Measurements from ENCODE around the gene NUPR1. TPM values are rescaled to one million over a fixed set of nuclear protein-coding genes. Genes with fewer than 3 reads are reported as not detected.

Gene NUPR1
- total and polyA plus RNA-seq, 2 experiments from 2014 or later, result 22.3 to 321 TPM

DNA sequence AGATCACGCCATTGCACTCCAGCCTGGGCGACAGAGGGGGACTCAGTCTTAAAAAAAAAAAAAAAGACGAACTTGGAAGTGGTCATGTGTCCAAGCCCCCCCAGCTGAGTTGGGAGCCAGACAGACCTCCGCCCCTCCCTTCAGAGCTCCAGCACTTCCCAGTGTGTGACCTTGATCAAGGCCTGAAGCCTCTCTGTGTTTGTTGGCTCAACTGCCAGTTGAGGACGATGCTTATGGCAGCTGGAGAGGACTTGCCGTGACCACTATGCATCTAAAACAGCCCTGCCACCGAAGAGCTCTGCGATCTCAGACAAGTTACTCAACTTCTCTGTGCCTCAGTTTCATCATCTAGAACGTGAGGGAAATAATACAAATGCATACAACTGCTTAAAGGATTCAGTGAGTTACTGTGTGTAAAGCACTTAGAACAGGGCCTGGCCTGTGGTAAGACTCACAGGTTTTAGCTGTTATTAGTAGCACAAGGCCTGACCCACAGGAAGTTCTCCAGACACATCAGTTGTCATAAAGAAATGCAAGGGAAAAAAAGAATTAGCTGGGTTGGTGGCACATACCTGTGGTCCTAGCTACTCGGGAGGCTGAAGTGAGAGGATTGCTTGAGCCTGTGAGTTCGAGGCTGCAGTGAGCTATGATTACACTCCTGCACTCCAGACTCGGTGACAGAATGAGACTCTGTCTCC, 25.1 kb downstream of the NUPR1 start:
- WGBS, 2 experiments (ENCODE audit: low coverage in 1 of 2, low lambda C conversion rate in 2 of 2, missing lambda C conversion rate in 2 of 2), result 65 to 70% methylated on average over 9 to 12 of the region's 12 CpGs
- TF ChIP-seq EZH2phosphoT487 (IDR thresholded peaks at IDR 0.05; ENCODE audit: insufficient read depth, low read depth), result no peak
- TF ChIP-seq EZH2 (IDR thresholded peaks at IDR 0.05; ENCODE audit: insufficient read depth, poor library complexity, severe bottlenecking), result no peak
- no peaks in the 10 kb centered on the region for H3K9me3 ChIP-seq (ENCODE audit: low read depth)
- H4K20me1 ChIP-seq (ENCODE audit: insufficient read depth), result no peaks in the 10 kb centered on the region
- H3K79me2 ChIP-seq (ENCODE audit: insufficient read depth), result no peaks in the 10 kb centered on the region
- H3K9me2 ChIP-seq (ENCODE audit: insufficient read depth), result no peaks in the 10 kb centered on the region
- no peak overlapping the region for H3K27ac ChIP-seq
- H3K27me3 ChIP-seq (replicated peaks; ENCODE audit: insufficient read depth), result no peaks in the 10 kb centered on the region
- in situ Hi-C loops (cut with MboI), result no loop called here
- no peaks in the 10 kb centered on the region for H3F3A ChIP-seq (ENCODE audit: insufficient read depth)
- H3K4me3 ChIP-seq, result no peak overlapping the region
- H3K9ac ChIP-seq, result no peak overlapping the region
- DNase-seq, result no peak
- 0 out of 2 replicates have a peak overlapping the region, but pooled peaks have one; percentile 19 for H2AFZ ChIP-seq
- H3K36me3 ChIP-seq (ENCODE audit: low read depth), result no peaks in the 10 kb centered on the region
- H3K4me1 ChIP-seq (ENCODE audit: insufficient read depth), result no peaks in the 10 kb centered on the region
- H3K4me2 ChIP-seq (ENCODE audit: unreplicated experiment), result no peak overlapping the region

GRCh38 chr16:28511801-28512789, 26.7 kb downstream of the NUPR1 start:
- H3K36me3 ChIP-seq (ENCODE audit: low read depth), result no peaks in the 10 kb centered on the region
- H2AFZ ChIP-seq, result no peak overlapping the region
- H3F3A ChIP-seq (ENCODE audit: insufficient read depth), result no peaks in the 10 kb centered on the region
- no peaks in the 10 kb centered on the region for H3K79me2 ChIP-seq (ENCODE audit: insufficient read depth)
- in situ Hi-C loops (cut with MboI), result no loop called here
- DNase-seq, result no peak
- TF ChIP-seq EZH2 (IDR thresholded peaks at IDR 0.05; ENCODE audit: insufficient read depth, poor library complexity, severe bottlenecking) (no peak), EZH2phosphoT487 (IDR thresholded peaks at IDR 0.05; ENCODE audit: insufficient read depth, low read depth) (no peak)
- no peaks in the 10 kb centered on the region for H3K4me1 ChIP-seq (ENCODE audit: insufficient read depth)
- H3K9me2 ChIP-seq (ENCODE audit: insufficient read depth), result no peaks in the 10 kb centered on the region
- H3K4me3 ChIP-seq, result no peak overlapping the region
- H3K9me3 ChIP-seq (ENCODE audit: low read depth), result no peaks in the 10 kb centered on the region
- H4K20me1 ChIP-seq (ENCODE audit: insufficient read depth), result no peaks in the 10 kb centered on the region
- no peak overlapping the region for H3K27ac ChIP-seq
- WGBS, 2 experiments (ENCODE audit: low coverage in 1 of 2, low lambda C conversion rate in 2 of 2, missing lambda C conversion rate in 2 of 2), result 77 to 79% methylated on average over 21 of the region's 21 CpGs
- H3K27me3 ChIP-seq (replicated peaks; ENCODE audit: insufficient read depth), result no peaks in the 10 kb centered on the region
- no peak overlapping the region for H3K4me2 ChIP-seq (ENCODE audit: unreplicated experiment)
- H3K9ac ChIP-seq, result no peak overlapping the region

- H3K36me3 ChIP-seq (ENCODE audit: low read depth), result no peaks in the 10 kb centered on the region
- H3K4me3 ChIP-seq, result no peak overlapping the region
- no peaks in the 10 kb centered on the region for H3K9me3 ChIP-seq (ENCODE audit: low read depth)
- no peaks in the 10 kb centered on the region for H3K27me3 ChIP-seq (replicated peaks; ENCODE audit: insufficient read depth)
- H4K20me1 ChIP-seq (ENCODE audit: insufficient read depth), result no peaks in the 10 kb centered on the region
- DNase-seq, result no peak
- H3K79me2 ChIP-seq (ENCODE audit: insufficient read depth), result no peaks in the 10 kb centered on the region
- H3K27ac ChIP-seq, result no peak overlapping the region
- no peak overlapping the region for H2AFZ ChIP-seq
- H3K9me2 ChIP-seq (ENCODE audit: insufficient read depth), result no peaks in the 10 kb centered on the region
- H3K4me1 ChIP-seq (ENCODE audit: insufficient read depth), result no peaks in the 10 kb centered on the region
- WGBS, 2 experiments (ENCODE audit: low coverage in 1 of 2, low lambda C conversion rate in 2 of 2, missing lambda C conversion rate in 2 of 2), result 73 to 83% methylated on average over 3 of the region's 3 CpGs
- no peak overlapping the region for H3K4me2 ChIP-seq (ENCODE audit: unreplicated experiment)
- H3F3A ChIP-seq (ENCODE audit: insufficient read depth), result no peaks in the 10 kb centered on the region
- no peak for TF ChIP-seq EZH2 (IDR thresholded peaks at IDR 0.05; ENCODE audit: insufficient read depth, poor library complexity, severe bottlenecking)
- no peak for TF ChIP-seq EZH2phosphoT487 (IDR thresholded peaks at IDR 0.05; ENCODE audit: insufficient read depth, low read depth)
- in situ Hi-C loops (cut with MboI), result no loop called here
- no peak overlapping the region for H3K9ac ChIP-seq
Measured at GRCh38 chr16:28511031-28511430, 27.7 kb downstream of the NUPR1 start.

- no peak overlapping the region for H2AFZ ChIP-seq
- no peak overlapping the region for H3K27ac ChIP-seq
- 46 to 52% methylated on average over 14 of the region's 14 CpGs for WGBS, 2 experiments (ENCODE audit: low coverage in 1 of 2, low lambda C conversion rate in 2 of 2, missing lambda C conversion rate in 2 of 2)
- no peaks in the 10 kb centered on the region for H3K79me2 ChIP-seq (ENCODE audit: insufficient read depth)
- in situ Hi-C loops (cut with MboI), result no loop called here
- no peak overlapping the region for H3K4me3 ChIP-seq
- no peaks in the 10 kb centered on the region for H3F3A ChIP-seq (ENCODE audit: insufficient read depth)
- H3K4me2 ChIP-seq (ENCODE audit: unreplicated experiment), result no peak overlapping the region
- H3K4me1 ChIP-seq (ENCODE audit: insufficient read depth), result no peaks in the 10 kb centered on the region
- H4K20me1 ChIP-seq (ENCODE audit: insufficient read depth), result no peaks in the 10 kb centered on the region
- no peaks in the 10 kb centered on the region for H3K9me2 ChIP-seq (ENCODE audit: insufficient read depth)
- TF ChIP-seq EZH2 (IDR thresholded peaks at IDR 0.05; ENCODE audit: insufficient read depth, poor library complexity, severe bottlenecking) (no peak), EZH2phosphoT487 (IDR thresholded peaks at IDR 0.05; ENCODE audit: insufficient read depth, low read depth) (no peak)
- H3K36me3 ChIP-seq (ENCODE audit: low read depth), result no peaks in the 10 kb centered on the region
- DNase-seq, result no peak
- H3K9me3 ChIP-seq (ENCODE audit: low read depth), result no peaks in the 10 kb centered on the region
- H3K9ac ChIP-seq, result no peak overlapping the region
- peaks cover 15% of the 10 kb centered on the region for H3K27me3 ChIP-seq (replicated peaks; ENCODE audit: insufficient read depth)
Measured at GRCh38 chr16:28505489-28506137, 33.2 kb downstream of the NUPR1 start.
